Non-pigmented ciliary epithelial cell (primary cell): ENCODE data around the gene NRG3.

ENCODE experiments used
- DNase-seq: peaks from one replicate; pipeline ENCODE4 v3.0.0-alpha.2; 2010; ENCODE audit warnings: low read depth

NRG3 gene

DNA sequence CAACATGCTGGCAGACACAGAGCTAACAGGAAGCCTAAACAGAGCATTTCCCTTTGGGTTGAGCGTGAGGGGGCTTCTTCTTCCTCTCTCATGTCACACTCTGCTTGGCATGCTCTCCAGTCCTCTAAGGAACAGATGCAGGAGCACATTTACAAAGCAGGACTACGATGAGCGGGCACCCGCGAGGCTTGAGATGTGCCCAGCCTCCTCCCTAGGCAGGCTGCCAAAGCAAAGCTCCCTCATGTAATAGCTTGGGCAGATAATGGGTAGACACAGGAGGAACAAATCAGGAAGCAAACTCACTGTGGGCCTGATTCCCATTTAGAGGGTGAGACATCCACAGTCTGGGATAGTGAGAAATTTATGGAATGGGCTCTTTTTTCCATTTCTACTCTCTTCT is 519.1 kb downstream of the NRG3 start:
- no peak for DNase-seq

DNA sequence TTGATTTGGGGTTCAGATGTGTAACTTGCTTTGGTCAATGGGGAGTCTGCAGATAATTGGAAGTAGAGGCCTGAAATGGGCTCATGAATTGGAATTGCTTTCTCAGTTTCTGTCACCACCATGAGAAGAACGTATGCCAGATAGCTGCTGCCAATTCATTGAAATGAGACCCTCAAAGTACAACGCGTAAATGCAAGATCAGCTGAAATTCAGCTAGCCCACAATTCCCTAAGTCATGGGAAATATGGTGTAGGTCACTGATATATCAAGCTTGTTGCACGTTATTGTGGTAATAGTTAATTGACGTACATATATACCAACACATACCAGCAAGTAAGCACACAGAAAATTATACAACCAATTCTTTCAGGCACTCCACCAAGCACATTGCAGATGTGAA is 520.0 kb downstream of the NRG3 start:
- DNase-seq: no peak

DNA sequence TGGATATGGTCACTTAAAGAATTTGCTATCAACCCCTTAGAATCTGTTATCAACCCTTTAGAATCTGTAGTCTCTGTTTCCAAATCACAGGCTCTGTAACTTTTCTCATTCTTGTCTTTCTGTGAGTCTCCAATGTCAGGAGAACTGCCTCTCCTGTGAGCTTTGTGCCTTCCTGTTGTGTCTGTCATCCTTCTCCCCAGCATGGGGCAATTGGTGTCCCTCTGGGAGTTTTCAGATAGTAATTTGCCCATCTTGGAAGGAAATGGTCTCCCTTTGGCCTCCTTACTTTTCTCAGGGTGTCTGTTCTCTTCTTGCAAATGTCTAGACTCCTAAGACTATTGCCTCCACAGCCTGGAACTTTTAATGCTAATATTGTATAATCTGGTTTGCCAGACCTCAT is 521.9 kb downstream of the NRG3 start:
- no peak for DNase-seq

DNA sequence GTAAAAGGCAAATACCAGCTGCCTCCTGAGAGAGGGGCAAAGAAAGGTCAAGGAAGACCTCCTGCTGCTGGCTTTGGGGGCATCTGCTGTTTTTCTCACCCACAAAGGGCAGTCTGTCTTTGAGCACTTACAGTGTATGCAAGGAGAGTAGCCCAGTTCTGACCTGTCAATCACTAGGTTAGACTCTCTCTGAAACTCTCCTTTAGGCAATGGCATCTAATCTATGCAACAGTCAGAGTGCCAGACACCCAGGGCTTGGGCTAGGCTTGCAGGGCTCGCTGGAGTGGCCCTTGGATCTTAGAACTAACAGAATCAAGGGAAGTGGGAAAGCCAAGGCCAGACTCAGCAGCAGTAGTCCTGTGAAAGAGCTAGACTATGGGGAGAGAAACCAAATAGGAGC is 522.9 kb downstream of the NRG3 start:
- DNase-seq: no peak

DNA sequence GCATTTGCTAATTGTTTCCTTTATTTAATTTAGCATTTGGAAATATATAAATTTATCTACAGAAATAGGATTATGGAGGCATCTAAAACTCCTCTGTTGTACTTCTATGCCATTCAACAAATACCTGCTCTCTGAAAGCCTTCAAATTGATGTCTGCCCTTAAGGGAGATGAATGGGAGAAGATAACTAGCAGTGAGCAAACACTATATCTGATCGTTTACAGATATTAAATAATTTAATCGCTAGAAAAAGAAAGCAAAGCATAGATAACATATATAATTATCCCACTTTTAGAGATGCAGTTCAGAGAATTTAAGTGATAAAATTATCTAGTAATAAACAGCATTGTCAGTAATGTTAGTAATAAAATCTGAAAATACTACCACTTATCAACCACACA is 524.9 kb downstream of the NRG3 start:
- no peak for DNase-seq

DNA sequence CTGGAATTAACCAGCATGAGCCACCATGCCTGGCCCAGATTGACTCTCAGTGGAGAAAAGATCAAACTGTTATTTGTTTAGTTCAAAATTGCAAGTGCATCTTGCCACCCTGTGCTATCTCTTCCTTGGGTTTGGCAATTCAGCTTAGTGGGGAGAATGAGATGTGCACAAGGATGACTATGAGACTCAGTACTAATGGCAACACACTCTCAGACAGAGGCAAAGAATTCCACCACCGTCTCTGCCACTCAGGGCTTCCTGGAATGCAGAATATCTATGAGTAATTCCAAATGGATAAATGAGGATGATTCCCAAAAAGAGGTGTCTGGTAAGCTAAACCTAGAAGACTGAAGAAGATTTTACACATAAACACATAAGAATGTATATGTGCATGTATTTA is 525.8 kb downstream of the NRG3 start:
- no peak for DNase-seq

DNA sequence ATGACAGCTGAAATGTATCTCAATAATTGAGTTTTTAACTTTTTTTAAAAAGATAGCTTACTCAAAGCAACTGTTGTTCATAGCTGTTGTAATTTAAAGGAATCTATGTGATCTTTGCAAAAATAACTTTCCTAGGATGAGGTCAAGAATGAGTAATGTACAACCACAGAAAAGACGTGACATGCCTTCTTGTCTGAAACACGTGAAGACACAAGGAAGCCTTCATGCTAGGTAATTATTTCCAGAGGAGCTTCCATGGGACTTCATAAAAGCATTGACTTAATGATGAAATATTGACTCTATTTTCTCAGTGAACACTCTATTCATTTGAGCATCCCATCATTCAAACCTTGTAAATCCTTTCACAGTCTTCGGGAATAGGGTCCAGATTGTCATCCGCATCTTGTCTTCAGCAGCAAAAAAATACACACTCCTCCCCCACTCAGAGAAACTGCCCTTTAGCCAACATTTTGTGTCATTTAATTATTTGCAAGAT is 528.0 kb downstream of the NRG3 start:
- no peak for DNase-seq

DNA sequence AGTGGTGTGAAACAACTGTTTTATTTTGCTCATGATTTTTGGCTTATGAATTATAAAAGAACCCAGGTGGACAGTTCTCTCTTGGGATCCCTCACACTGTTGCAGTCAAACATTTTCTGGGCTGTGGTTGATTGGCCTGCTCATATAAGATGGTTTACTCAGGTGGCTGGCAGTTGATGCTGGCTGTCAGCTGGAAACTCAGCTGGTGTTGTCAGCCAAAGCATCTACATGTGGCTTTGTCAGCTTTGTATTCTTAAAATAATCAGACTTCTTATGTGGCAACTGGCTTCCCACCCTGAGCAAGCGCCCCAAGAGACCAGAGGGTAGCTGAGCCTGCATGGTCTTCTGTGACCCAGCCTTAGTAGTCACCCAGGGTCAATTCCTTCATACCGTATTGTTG is 534.7 kb downstream of the NRG3 start:
- DNase-seq: no peak

DNA sequence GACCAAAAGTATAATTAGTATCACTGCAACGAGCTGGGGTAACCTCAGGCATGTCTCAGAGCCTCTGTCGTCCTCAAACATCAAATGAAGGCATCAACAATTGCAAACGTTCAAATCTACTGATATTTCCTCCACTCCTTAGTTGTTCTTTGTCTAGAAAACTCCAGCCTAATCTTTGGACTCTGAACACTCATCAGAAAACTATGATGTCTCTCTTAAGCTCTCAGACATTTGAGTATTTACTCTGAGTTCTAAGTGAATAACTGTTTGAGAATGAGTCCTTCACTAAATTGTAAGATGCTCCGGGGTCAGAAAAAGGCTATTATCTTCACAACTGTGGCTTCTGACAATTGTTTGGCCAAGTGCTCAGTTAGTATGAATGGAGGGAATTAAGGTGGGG is 536.4 kb downstream of the NRG3 start:
- DNase-seq: no peak

DNA sequence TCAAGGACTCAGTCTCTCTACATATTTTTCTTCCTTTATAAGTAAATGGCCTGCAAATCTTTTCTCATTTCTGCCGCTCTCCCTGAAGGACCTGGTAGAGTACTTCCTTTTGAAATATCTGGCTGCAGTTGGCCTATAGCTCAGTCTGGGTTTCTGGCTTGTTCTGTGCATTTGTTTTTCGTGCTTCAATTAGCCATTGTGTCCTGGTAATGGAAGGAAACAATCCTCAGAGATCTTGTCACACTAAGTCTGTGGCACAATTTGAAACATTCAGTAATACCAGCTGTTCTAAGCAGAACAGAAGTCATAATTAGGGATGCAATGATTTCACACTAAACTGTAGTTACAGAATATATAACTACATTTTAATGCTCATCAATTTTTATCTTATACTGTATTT is 545.0 kb downstream of the NRG3 start:
- DNase-seq: no peak

DNA sequence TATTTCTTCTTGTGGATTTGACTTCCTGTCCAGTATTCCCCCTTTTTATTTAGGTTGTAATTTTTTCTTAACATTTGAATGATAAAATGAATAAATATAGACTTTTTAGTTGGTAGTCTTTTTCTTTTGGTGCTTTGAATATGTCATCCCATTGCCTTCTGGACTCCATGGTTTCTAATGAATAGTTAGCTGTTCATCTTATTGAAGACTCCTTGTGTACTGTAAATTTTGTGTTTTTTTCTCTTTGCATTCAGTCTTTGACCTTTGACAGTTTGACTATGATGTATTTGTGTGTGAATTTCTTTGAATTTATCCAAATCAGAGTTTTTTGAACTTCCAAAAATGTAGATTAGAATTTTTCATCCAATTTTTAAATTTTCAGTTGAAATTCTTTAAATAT is 554.3 kb downstream of the NRG3 start:
- no peak for DNase-seq

DNA sequence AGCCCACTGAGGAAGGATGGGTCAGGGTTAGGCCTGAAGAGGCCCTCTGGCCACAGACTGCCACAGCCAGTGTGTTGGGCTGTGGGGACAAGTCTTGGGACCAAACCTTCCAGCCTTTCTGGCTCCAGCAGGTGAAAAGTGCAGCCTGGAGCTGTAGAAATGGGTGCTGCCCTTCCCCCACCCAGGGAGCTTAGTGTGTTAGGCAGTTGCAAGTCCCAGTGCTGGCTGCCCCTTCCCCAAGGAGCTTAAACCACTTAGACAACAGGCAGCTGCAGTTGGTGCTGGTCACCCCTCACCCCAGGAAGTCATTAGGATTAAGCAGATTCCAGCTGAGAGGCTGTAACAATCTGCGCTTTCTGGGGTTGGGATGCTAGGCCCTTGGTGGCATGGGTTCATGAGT is 563.3 kb downstream of the NRG3 start:
- DNase-seq: no peak

DNA sequence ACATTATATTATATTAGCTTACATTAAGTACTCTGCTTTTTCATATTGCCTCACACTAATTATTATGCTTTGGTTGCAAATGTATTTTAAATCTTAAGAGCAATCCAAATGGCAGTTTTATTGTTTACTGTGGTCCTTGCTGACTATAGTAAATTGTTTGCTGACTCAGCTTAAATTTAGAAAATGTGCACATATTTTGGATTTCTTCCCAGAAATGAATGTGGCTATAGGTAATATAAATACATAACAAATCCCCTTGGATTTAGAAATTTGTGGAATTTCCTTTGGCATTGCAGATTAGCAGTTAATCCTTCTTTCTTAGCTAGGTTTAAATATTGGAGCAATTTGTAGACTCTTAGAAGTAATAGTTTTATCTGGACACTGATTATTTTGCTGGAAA is 565.8 kb downstream of the NRG3 start:
- DNase-seq: no peak

DNA sequence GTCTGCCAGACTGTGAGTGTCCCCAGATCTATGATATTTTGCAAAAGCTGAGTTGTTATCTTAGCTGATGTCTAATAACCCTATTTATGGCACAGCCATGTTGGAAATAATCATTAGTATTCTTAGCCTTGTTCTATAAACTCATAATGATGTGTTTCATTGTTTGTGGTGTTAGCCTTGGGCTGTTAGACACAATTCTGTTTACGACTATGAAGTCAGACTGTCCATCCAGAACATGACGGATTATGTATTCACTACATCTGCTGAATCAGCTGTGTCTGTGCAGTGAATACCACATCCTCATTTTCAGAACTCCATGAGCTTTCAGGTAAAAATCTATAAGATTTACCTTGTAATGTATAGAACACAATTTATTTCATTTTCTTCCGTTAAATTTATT is 577.1 kb downstream of the NRG3 start:
- no peak for DNase-seq

DNA sequence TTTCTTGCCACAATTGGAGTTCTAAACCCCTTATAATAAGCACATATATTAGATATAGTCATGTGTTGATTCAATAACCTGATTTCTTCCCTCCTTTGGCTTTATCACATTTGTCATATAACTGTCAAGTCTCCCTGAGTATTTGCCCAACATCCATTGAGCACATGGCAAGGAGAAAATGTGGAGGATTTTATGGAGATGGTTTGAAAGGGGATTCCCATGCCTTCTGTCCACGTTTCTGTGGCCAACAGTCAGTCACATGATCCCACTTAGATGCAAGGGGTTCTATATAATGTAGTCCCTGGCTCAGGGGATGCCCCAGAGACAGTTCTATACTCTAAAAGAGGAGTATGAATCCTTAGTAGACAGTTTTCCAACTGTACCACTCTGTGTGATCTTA is 577.7 kb downstream of the NRG3 start:
- DNase-seq: no peak

DNA sequence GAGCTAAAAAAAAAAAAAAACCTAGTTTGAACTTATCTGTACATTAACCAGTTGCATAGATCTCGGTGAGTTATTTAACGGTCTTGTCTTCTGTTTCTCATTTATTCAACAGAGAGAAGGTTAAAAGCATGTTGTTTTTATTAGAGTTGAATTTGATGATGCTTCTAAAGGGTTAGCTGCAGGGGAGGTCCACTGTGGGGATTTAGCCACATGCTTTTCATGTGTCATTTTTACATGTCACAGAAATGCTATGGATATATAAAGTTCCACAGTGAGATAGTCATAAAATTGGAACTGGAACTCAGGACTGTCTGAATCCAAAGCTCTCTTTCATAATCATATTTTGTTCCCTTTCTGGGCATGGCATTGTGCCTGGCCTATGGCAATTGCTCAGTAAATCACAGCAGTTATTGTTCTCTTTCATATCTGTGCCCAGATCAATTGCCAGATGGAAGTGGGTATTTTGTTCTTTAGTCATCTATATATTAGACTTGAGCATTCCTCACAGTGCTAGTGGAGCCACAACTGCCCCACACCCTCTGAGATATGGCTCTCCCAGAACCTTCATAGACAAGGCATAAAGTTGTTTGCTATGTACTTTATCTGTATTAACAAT is 578.8 kb downstream of the NRG3 start:
- DNase-seq: no peak

DNA sequence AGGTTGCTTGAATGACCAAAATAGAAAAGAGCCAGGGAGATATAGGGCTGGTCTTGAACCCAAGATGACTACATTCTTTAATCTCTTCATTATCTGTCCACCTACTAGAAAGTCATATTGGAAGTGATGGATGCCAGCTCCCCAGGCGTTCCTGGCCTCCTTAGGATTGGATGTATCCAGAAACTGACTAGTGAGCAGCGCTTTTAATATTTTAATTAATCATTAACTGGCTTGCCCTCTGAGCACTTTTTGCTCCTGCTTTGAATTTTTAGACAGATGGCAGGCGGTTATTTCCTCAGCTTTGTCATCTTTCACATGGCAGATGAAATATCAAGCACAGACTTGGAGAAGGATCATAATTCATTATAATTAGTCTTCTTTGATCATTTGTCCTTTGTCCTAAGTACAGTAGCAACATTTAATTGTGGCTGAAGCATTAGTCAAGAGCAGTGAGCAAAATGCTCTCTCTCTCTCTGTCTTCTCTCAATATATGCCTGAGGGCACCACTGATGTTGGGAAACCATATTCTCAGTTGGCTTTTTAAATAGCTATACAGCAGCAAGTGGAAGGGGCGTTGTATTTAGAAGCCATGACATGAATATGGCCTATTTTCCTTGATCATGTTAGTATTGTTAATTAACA is 588.0 kb downstream of the NRG3 start:
- DNase-seq: no peak

DNA sequence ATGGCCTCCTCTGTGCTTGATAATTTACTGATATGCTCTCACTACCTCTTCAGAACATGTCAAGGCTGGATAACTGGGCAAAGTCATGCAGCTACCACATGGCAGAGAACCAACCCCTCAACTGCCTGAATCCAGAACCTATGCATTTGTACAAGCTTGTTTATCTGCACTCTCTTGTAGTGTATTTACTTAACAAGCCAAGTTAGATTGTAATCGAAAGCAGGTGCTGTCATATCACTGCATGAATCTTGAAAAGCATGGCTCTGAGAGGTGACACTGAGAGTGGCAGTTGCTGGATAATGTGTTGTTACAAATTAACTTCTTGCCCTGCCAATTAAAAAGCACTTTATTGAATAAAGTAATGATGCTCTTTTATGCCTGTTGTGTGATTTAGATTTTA is 588.6 kb downstream of the NRG3 start:
- no peak for DNase-seq

DNA sequence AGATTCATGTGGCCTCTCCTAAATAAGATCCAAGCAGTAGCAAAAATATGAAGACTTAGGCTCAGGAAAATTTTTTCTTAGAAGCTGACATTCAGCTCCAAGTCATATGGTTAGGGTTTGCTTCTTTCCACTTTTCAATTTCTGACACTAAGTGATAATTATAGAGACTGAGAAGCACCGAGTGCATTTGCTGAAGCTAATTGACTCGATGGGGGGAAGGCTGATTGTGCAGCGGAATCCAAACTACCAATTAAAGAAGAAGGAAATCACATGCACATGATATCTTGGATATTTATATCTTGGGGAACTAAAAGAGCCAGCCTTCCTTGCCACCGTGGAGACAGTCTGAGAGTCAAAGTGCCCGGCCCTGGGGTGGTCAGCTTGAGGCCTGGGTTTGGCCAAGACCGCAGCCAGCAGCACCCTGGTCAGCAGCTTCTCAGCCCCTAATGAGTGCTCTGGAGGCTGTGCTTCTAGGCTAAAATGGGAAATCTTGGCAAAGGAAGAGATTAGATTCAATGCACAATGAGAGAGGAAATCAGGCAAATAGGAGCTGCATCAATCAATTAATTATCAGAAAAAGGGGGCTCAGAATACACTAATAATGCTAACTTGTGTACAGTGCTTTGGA is 589.3 kb downstream of the NRG3 start:
- DNase-seq: no peak

DNA sequence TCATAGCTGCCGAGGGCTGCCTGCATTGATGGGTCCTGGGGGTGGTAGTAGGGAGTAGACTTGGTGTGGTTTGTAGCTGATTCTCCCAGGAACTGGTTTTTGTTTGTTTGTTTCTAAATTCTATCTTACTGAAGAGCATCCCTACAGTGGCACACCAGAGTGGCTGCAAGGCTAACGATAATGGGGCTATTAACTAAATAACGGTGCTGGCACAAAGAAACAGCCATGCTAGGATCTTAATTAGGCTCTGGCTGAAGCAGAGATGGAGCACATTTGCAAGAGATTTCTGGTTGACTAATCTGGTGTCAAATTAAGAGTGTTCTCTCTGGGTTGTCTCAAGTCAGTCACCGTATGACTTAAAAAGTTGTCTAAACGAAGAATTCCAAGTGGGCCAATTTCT is 590.0 kb downstream of the NRG3 start:
- DNase-seq: no peak

DNA sequence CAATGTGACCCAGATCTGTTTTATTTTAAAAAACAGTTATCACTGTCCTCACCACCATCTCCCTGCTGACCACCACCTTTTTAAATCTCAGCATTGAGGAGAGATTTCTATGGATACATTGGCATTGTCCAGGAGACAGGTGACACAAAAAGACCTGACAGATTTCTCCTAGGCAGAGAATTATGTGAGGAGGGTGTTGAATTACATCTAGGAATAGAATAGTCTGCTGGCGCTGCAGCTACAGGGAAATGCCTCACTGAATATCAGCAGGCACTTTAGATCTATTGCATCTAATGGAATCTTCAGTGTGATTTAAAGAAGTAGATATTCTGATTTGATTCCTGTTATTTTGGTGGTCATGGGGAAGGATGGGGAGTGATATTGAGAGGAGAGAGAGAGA is 593.5 kb downstream of the NRG3 start:
- DNase-seq: no peak

DNA sequence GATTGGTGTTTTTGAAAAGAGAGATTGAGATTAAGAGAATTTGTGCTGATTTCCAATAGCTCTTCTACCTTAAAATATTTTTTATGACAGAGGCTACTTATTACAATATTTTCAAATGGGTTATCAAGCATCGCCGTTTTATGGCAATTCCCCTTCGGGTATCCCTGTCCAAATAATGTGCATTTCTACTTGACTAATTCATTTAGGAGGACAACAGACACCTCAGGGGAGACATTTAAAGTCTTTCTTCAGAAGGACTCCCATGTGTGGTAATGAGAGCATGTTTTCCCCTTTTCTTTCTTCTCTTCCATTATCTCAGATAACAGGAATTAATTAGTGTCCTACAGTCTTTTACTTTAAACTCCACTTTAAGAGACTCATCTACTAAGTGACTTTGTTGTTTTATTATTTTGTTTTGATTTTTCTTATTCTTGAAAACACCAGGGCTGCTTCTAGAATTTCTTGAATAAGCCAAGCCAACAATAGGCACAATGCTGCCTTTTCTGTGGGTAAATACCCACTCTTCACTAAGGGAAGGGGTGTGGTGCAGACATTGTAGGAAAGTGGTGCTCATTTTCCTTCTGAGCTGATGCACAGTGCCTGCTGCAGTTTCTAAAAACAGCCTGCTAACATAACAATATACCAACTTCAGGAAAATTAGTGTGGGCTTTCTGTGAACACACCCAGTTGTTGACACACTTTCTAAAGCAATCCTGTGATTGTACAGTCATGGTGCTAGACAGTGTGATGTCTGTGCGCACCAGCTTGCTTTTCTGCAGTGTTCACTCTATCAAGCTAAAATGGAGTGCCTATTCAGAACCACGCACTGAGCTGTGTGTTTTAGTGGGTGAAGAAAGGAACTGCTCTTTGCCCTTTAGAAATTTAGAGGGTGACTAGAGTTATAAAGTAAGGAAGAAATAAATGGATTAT is 597.7 kb downstream of the NRG3 start:
- DNase-seq: no peak

DNA sequence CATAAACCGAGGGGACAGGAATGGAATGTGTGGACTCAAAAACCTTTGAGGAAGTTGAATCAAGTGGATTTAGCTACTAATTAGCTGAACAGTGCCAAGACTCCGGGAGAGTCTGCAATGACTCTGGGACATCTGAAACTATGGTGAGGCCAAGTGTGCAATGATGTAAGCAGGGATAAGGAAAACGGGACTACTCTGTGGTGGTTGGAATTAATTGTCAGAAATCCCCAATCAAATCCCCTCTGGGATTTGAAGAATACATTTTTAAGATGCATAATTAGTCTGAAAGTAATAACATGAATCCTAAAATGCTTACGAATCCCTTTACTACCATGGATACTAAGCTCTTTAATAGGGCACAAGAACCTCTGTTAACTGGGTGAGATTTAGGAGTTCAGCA is 602.8 kb downstream of the NRG3 start:
- DNase-seq: no peak
